Ishikawa (cell line): ENCODE data around the gene CDKN2D.

Experiments used
- CEBPB ChIP-seq: IDR thresholded peaks from 2 replicates; pipeline ENCODE4 v1.6.1; 2012
- CREB1 ChIP-seq: IDR thresholded peaks from 2 replicates; pipeline ENCODE4 v1.6.1; 2012; ENCODE audit warnings: low read depth
- EP300 ChIP-seq: IDR thresholded peaks from 2 replicates; pipeline ENCODE4 v1.6.1; 2012; ENCODE audit warnings: borderline replicate concordance
- NFIC ChIP-seq: IDR thresholded peaks from 2 replicates; pipeline ENCODE4 v1.6.1; 2012
- TCF12 ChIP-seq: IDR thresholded peaks from 2 replicates; pipeline ENCODE4 v1.6.1; 2012; ENCODE audit warnings: low read depth
- YY1 ChIP-seq: IDR thresholded peaks from 2 replicates; pipeline ENCODE4 v1.6.1; 2012; ENCODE audit warnings: low read depth

DNA sequence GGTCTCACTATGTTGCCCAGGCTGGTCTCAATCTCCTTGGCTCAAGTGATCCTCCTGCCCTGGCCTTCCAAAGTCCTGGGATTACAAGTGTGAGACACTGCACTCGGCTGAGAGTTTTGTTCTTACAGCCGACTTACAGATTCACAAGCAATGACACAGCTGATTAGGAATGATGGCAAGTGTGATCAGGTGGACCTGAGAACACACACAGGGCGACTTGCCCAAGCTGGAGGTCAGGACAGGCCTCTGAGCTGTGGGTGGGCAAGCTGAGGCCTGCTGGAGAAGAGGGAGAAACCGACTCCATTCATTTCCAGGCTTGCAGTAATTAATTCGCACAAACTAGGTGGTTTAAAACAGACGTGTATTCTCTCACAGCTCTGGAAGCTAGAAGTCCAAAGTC is 33.2 kb downstream of the CDKN2D start:
- TF ChIP-seq TCF12 (no peak), CEBPB (no peak), CREB1 (no peak), YY1 (no peak), NFIC (no peak), EP300 (no peak)
